ENCODE data around the gene KIF1A. TPM values are rescaled to one million over a fixed set of nuclear protein-coding genes. Genes with fewer than 3 reads are reported as not detected.

The KIF1A gene
- total RNA-seq, 2 experiments from 2014 or later: not detected

DNA sequence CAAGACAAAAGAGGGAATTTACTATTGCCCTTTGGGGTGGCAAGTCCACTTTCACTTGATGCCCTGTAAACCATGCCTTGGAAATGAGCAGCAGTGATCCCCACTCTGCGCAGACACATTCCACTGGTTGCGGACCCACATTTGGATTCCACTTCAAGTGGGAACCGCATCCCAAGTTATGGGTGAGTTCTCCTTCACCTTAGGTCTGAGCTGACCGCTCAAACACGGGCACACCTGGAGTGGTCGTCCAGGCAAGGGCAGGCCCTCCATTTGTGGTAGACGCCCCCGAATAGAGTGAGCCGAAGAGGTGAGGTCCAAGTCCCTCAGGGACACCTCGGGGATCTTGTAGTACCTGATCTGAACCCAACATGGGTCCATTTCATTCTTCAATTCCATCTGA lies 38.9 kb upstream of the KIF1A start:
- no peak for DNase-seq

DNA sequence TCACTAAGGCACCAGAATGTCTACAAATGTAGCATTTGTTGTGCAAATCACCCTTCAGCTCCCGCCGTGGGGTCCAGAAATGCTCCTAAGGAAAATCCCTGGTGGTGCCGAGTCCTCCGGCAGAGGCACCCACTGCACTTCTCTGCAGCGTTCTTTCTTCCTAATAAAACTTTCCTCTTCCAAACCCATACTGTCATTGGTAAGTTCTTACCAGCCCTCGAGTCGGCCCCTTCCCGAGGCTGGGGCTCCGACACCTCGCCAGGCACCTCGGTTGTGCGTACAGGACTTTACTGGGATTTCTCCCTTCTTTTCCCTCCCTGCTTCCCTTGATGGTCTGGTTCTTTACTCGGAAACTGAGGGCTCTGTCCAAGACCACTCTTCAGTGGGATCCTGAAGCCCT lies 38.3 kb upstream of the KIF1A start:
- Histone ChIP-seq H3K27me3 (ENCODE audit: control insufficient read depth in 1 of 2, insufficient read depth in 2 of 2, low read length in 2 of 2) (no peaks in the 10 kb centered on the region), H3K36me3 (ENCODE audit: insufficient read depth, low read length) (no peaks in the 10 kb centered on the region), H3K27ac (ENCODE audit: low read depth in 1 of 2, low read length in 2 of 2) (no peak overlapping the region), H3K9me3 (ENCODE audit: control insufficient read depth in 1 of 2, insufficient read depth in 1 of 2, low read length in 2 of 2) (peaks cover 0 to 24% of the 10 kb centered on the region in 2 experiments), H3K4me1 (ENCODE audit: insufficient read depth, low read length) (no peaks in the 10 kb centered on the region), H3K4me3 (ENCODE audit: low read length) (no peak overlapping the region)
- ATAC-seq (ENCODE audit: poor library complexity): no peak
- POLR2A ChIA-PET: no interaction called here
- no peaks in the 10 kb centered on the region for H3K4me1 Mint-ChIP-seq (ENCODE audit: low read depth)
- intact Hi-C loops (cut with DNase I, micrococcal nuclease): no loop called here
- H3K9me3 Mint-ChIP-seq: no peaks in the 10 kb centered on the region
- no peak overlapping the region for H3K27ac Mint-ChIP-seq
- CTCF ChIA-PET: no interaction called here
- H3K36me3 Mint-ChIP-seq (ENCODE audit: low read depth): no peaks in the 10 kb centered on the region
- H3K4me3 Mint-ChIP-seq: no peak overlapping the region
- TF ChIP-seq, protein P1, sequence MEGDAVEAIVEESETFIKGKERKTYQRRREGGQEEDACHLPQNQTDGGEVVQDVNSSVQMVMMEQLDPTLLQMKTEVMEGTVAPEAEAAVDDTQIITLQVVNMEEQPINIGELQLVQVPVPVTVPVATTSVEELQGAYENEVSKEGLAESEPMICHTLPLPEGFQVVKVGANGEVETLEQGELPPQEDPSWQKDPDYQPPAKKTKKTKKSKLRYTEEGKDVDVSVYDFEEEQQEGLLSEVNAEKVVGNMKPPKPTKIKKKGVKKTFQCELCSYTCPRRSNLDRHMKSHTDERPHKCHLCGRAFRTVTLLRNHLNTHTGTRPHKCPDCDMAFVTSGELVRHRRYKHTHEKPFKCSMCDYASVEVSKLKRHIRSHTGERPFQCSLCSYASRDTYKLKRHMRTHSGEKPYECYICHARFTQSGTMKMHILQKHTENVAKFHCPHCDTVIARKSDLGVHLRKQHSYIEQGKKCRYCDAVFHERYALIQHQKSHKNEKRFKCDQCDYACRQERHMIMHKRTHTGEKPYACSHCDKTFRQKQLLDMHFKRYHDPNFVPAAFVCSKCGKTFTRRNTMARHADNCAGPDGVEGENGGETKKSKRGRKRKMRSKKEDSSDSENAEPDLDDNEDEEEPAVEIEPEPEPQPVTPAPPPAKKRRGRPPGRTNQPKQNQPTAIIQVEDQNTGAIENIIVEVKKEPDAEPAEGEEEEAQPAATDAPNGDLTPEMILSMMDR (IDR thresholded peaks at IDR 0.05): no peak
- H3K27me3 Mint-ChIP-seq: no peaks in the 10 kb centered on the region
- DNase-seq: no peak

More for the DNA sequence above, 38.9 kb upstream of the KIF1A start:
- Mint-ChIP-seq H3K27me3 (no peaks in the 10 kb centered on the region), H3K27ac (no peak overlapping the region), H3K4me1 (ENCODE audit: low read depth) (no peaks in the 10 kb centered on the region), H3K36me3 (ENCODE audit: low read depth) (no peaks in the 10 kb centered on the region), H3K4me3 (no peak overlapping the region), H3K9me3 (no peaks in the 10 kb centered on the region)
- POLR2A ChIA-PET: no interaction called here
- Histone ChIP-seq H3K4me3 (ENCODE audit: low read length) (no peak overlapping the region), H3K9me3 (ENCODE audit: control insufficient read depth in 1 of 2, insufficient read depth in 1 of 2, low read length in 2 of 2) (peaks cover 0 to 24% of the 10 kb centered on the region in 2 experiments), H3K27ac (ENCODE audit: low read depth in 1 of 2, low read length in 2 of 2) (no peak overlapping the region), H3K27me3 (ENCODE audit: control insufficient read depth in 1 of 2, insufficient read depth in 2 of 2, low read length in 2 of 2) (no peaks in the 10 kb centered on the region), H3K4me1 (ENCODE audit: insufficient read depth, low read length) (no peaks in the 10 kb centered on the region), H3K36me3 (ENCODE audit: insufficient read depth, low read length) (no peaks in the 10 kb centered on the region)
- TF ChIP-seq, protein P1 (IDR thresholded peaks at IDR 0.05): no peak
- intact Hi-C loops (cut with DNase I, micrococcal nuclease): no loop called here
- CTCF ChIA-PET: no interaction called here
- no peak for ATAC-seq (ENCODE audit: poor library complexity)

DNA sequence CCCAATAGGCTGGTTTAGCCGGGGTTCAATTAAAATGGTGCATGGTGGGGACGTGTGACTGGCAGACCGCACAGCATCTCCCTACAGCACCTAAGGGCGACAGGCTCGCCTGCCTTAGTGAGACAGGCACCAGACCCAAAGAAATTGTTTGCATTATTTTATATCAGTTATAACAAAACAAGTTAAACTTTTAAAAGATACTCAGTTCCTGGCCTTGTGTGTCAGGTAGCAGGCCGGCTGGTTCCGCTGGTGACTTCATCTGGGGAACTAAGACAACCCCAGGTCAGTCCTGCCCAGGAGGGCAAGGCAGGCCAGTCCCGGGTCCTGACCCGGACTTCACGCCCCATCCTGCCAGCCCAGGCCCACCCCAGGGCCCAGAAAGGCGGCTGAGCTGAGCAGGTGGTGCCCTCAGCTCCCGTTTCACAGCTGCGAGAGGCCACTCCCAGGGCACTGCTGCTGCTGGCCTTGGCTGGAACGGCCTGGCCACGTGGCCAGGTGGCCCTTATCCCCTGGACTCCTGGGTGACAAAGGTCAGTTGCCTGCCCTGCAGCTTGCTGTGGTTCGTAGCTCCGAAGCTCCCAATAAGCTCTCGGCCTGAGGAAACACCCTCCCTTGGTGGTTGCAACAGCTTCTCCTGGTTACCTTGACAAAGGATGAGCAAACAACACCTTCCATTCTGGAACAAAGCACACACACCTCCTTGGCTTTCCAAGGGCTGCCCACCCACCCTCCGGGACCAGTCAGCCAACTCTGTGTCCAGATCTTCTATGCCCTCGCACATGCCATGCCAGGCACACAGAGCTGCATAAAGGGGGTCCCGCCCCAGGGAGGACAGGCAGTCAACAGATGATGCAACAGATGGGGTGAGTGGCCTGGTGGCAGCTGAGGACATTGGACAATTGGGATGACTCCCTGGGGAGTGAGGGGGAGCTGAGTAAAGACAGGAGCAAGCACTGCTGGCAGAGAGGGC lies 37.3 kb upstream of the KIF1A start:
- POLR2A ChIA-PET: no interaction called here
- no peak overlapping the region for H3K27ac ChIP-seq (ENCODE audit: low read depth in 1 of 2, low read length in 2 of 2)
- Mint-ChIP-seq H3K36me3 (ENCODE audit: low read depth) (no peaks in the 10 kb centered on the region), H3K27ac (no peak overlapping the region), H3K9me3 (no peaks in the 10 kb centered on the region), H3K4me1 (ENCODE audit: low read depth) (no peaks in the 10 kb centered on the region), H3K4me3 (no peak overlapping the region), H3K27me3 (no peaks in the 10 kb centered on the region)
- no peak overlapping the region for H3K4me3 ChIP-seq (ENCODE audit: low read length)
- peaks cover 0 to 24% of the 10 kb centered on the region in 2 experiments for H3K9me3 ChIP-seq (ENCODE audit: control insufficient read depth in 1 of 2, insufficient read depth in 1 of 2, low read length in 2 of 2)
- no peaks in the 10 kb centered on the region for H3K4me1 ChIP-seq (ENCODE audit: insufficient read depth, low read length)
- CTCF ChIA-PET: no interaction called here
- no peaks in the 10 kb centered on the region for H3K36me3 ChIP-seq (ENCODE audit: insufficient read depth, low read length)
- ATAC-seq (ENCODE audit: poor library complexity): no peak
- DNase-seq: no peak
- TF ChIP-seq, protein P1 (IDR thresholded peaks at IDR 0.05): no peak
- intact Hi-C loops (cut with DNase I, micrococcal nuclease): no loop called here
- H3K27me3 ChIP-seq (ENCODE audit: control insufficient read depth in 1 of 2, insufficient read depth in 2 of 2, low read length in 2 of 2): no peaks in the 10 kb centered on the region
